ENCODE results near the gene WFS1.

WFS1 gene

GRCh38 chr4:6280365-6280996 lies 10.8 kb downstream of the WFS1 start:
- DNase-seq, result peak; percentile 7 to 27

DNA sequence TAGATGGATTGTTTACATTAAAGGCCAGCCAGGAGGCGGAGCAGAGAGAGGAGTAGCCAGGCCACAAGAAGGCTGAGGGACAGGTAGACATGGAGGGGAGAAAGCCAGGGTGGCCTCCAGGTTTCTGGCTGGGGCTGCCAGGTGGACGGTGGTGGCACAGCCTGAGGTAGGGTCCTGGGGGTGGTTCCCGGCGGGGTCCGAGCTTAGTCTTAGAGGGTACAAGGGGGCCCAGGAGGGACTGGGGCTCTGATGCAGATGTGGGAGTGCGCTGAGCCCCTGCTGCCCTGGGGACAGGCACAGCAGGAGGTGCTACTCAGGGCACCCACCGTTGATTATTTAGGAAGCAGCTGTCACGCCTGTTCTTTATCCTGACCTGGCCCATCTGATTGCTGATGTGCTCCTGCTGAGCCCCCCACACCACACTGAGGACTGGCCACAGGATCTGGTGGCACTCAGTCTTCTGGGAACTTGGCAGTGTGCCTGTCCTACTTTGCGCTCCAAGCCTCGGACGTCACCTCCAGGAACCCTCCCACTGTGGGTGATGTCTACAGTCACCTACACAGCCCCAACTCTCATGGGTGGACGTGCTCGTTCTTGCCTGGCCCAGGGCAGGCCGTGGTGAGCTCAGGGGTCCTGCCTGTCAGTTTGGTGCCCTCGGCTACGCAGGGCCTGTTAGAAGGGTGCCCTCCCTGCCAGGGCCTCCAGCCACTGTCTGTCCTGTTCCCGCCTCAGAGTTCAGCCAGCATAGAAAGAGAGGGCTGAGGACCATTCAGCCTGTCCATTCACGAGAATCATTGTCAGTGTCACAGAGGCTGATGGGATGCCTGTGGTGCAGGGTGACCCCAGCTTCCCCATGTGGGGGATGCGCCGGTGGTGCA lies 12.0 kb downstream of the WFS1 start:
- DNase-seq, result no peak

DNA sequence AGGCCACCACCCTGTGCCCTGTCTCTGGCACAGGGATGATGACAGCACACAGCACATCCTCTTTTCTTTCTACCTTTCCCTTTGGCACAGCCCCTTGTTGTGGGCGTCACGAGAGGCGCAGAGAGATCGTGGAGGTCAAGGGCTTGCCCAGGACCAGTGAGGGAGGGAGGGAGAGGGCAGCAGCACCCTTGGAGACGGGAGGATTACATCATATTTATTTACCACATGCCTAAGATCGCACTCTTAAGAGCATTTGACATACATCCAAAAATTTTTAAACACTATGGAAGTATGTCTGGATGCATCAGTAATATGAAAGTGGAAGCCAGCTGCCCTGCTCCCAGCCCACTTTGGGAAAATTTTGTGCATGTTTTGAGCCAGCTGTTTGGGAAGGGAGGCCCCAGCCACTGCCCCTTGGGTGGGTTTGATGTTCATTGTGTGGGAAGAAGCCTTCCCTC lies 12.7 kb downstream of the WFS1 start:
- no peak for DNase-seq

DNA sequence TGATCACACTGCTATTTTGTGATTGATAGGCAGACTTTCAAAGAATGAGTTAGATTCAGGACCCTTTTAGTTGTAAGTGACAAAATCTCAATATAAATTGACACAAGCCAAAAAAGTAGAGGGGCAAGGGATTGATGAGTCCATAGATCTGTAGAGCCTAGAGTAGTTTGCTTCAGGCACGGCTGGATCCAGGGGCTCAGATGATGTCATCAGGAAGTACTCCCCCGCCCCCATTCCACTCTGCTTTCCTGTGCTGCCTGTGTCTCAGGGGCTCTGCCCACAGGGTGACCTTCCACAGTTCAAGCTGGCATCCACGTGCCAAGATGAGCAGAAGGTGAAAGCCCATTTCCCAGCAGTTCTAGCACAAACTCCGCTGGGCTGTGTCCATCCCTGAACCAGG lies 13.6 kb downstream of the WFS1 start:
- DNase-seq, result no peak

GRCh38 chr4:6287017-6287788 lies 17.6 kb downstream of the WFS1 start:
- no peak for DNase-seq

- DNase-seq, result no peak
Observed at GRCh38 chr4:6288342-6288741, 18.7 kb downstream of the WFS1 start.

GRCh38 chr4:6288871-6289270 lies 19.2 kb downstream of the WFS1 start:
- DNase-seq, result no peak

DNA sequence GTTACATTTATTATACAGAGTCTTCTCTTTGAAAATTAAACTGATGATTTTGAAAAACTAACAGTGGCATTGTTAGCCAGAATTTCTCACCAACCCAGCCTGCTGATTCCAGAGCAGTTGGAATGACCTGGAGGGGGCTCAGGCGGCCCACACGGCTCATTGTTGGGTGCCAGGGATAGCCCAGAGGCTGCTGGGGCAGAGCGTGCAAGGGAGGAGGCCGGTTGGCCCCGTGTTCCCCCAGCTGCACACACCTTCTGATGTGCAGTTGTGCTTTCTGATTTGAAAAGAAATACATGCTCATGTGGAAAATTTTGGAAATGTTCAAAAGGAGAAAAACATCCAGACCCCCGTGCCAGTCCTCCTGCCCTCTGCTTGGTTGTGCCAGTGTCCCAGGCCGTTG lies 20.6 kb downstream of the WFS1 start:
- no peak for DNase-seq

DNA sequence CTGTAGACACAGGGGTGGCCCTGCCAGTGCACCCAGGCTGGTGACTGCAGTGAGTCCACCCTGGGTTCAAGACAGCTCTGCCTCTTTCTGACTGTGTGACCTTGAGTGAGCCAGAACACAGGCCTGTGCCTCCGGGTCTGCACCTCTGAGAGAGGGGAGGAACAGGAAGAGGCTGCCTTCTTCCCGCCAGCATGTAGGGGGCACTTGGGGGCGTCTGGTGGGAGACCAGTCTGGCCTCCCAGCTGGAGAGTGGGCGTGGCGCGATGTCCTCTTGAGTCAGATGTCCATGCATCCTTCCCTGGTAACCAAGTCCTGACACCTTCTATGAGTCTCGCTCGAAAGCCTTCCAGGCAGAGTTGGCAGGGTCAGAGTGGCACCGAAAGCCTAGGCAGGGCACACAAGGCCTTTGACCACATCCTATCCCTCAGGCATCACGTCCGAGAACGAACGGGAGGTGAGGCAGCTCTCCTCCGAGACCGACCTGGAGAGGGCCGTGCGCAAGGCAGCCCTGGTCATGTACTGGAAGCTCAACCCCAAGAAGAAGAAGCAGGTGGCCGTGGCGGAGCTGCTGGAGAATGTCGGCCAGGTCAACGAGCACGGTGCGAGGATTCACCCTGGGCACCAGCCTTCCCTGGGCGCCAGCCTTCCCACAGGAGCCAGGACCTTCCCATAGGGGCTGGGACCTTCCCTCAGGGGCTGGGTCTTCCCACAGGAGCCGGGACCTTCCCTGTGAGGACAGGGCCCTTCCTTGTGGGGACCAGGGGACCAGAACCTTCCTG lies 21.3 kb downstream of the WFS1 start:
- no peak for DNase-seq

GRCh38 chr4:6291784-6292297 lies 22.2 kb downstream of the WFS1 start:
- no peak for DNase-seq

DNA sequence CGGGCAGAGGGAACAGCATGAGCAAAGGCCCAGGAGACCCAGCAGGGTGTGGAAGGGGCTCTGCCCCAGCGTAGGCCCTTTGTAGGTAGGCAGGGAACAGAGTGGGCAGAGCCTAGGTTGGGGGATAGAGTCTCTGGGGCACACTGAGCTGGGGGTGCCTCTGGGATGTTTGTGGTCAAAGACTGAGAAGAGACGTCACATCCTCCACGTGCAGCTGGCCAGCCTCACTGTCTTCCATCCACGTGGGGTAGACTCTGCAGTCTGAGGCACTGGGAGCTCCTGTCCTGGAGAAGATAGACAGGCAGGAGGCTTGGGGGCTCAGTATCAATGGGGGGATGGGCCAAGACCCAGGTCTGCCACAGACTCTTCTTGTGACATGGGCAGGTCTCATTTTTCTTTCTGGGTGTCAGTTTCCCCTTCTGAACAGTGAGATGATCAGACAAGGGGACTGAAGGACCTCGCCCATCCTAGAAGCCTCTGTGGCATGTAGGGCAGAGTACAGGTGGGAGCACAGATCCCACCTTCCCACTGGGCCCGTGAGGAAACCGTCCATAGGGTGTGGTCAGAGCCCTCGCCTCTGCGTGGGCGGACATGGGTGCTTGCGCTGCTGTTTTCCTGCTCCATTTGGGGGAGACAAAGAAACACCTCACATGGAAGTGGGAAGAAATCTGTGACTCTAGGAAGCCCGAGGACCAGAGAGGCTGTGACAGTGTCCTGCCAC lies 22.9 kb downstream of the WFS1 start:
- DNase-seq, result no peak

GRCh38 chr4:6293097-6293445 lies 23.4 kb downstream of the WFS1 start:
- DNase-seq, result no peak

GRCh38 chr4:6293661-6294060 lies 24.0 kb downstream of the WFS1 start:
- no peak for DNase-seq

- no peak for DNase-seq
Observed at GRCh38 chr4:6294705-6295421, 25.2 kb downstream of the WFS1 start.

- DNase-seq, result no peak
Observed at GRCh38 chr4:6295495-6295894, 25.8 kb downstream of the WFS1 start.

- DNase-seq, result no peak
Observed at GRCh38 chr4:6296026-6296425, 26.4 kb downstream of the WFS1 start.

DNA sequence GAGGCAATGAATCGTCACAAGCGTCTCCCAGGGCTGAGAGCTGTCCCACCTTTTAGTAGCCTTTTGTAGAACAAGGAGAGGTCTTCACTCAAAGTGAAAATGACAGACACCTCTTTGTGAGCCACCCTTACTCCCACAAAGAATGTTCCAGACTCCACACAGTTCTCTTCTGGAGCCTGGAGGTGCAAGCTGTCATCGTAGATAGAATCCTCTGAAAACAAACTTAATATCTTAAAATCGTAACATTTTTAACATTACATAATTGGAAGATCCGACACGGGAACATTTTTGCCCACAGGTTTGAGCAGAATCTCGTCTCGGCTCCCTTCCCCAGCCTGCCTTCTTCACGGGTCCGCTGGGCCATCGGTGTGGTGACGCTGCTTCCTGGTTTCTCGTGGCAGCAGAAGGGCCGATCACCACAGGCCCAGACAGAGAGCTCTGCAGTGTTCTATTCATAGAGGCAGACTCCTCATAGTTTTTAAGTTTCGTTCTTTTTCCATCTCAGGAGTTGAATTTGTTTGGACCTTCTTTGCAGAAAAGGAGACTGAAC lies 27.7 kb downstream of the WFS1 start:
- DNase-seq, result no peak

- no peak for DNase-seq
Observed at GRCh38 chr4:6298035-6298434, 28.4 kb downstream of the WFS1 start.

DNA sequence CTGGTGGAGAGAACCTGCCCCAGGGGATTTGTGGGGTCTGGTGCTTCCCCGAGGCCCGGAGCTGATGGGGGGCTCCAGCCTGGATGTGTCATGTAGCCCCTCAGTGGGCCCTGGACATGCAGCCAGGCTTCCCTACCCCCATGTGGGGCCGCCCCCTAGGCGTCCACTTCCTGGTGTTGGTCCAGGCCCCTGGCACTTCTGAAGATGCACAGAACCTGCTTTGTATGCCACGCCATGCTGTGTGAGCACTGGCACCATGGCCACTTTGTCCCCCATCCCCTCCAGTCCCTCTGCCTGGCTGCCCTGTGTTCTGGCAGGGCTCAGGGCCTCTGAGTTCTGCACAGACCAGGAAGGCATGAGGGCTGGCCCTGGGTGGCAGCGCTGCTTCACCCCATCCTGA lies 29.2 kb downstream of the WFS1 start:
- DNase-seq, result no peak

DNA sequence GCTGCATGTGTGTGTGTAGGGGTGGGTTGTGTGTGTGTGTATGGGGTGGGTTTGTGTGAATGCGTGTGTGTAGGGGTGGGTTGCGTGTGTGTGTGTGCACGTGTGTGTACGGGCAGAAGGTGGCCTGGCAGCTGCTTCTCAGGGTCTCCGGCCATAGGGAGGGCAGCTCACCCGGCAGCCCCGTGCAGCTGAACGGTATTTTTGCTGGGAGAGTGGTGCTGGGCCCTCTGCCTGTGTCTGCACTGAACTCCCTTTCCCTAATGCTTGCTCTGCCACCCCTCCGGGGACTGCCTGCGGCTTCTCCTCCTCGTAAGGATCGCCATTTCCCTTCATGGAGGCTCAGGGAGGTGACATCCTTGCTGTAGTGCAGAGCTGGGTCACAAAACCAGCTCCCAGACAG lies 30.2 kb downstream of the WFS1 start:
- DNase-seq, result no peak

DNA sequence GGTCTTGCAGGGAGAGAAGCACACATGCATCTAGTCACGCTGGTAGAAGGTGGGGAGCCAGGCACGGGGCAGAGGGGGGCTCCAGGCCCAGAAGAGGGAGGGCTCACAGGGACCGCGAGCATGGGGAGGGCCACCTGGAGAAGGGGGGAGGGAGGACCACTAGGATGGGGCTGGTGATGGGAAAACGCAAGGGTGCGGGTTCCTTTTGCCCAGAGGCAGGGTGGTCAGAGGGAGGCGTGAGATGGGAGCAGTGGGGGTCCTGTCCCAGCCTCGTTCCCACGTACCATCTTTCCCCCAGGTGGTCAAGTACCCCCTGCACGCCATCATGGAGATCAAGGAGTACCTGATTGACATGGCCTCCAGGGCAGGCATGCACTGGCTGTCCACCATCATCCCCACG lies 30.7 kb downstream of the WFS1 start:
- no peak for DNase-seq
